ENCODE data around the gene TM7SF2. TPM values are rescaled to one million over a fixed set of nuclear protein-coding genes. Genes with fewer than 3 reads are reported as not detected.

The TM7SF2 gene
- total RNA-seq, 2 experiments from 2014 or later: 20.0 to 20.4 TPM

DNA sequence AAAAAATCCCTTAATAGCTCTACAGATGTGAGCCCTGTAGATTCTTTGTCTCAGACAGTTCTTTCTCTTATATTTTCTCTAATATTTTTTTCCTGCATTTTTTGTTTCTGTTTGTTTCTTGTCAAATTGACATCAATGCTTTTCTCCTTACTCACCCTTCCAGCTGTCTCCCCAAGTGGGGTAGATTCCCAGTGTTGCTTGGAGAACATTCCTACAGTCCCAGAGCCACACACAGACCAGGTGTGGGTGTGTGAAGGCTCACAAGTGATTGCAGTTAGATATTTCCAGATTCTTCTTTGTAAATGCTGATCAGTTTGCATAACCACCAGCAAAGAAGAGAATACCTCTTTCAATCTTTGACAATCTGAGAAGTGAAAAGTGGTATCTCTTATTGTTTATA, 8.2 kb upstream of the TM7SF2 start:
- POLR2A ChIA-PET: interaction anchor here (1.3 to 1.6 kb wide), 2 partner anchors 14 to 19 kb away, joined by 4 to 5 read pairs; partner anchors contain the start of genes FAU, MRPL49 and ZNHIT2
- no peak overlapping the region for H3K27ac ChIP-seq (ENCODE audit: low read depth in 1 of 2, low read length in 2 of 2)

DNA sequence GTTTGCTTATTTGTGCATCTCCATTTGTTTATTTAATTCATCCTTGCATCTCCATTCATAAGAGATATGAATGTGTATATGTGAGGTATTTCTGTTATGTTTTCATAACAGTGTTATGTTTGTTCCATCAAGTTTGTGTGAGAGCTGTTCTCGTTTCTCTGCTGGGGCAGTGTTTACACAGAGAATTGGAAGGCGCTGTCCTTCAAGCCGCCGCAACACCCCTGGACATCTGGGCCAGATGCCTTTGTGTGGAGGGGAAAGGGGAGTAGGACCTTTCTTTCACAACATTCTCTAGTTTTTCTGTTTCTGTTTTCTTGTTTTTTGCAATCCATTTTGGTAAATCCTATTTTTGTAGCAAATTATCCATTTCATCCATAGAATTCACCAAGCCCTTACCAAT, 7.0 kb upstream of the TM7SF2 start:
- CTCF ChIA-PET: no interaction called here
- Histone ChIP-seq H3K4me1 (ENCODE audit: insufficient read depth, low read length) (no peaks in the 10 kb centered on the region), H3K27ac (ENCODE audit: low read depth in 1 of 2, low read length in 2 of 2) (no peak overlapping the region), H3K4me3 (ENCODE audit: low read length) (no peak overlapping the region), H3K27me3 (ENCODE audit: control insufficient read depth in 1 of 2, insufficient read depth in 2 of 2, low read length in 2 of 2) (no peaks in the 10 kb centered on the region), H3K9me3 (ENCODE audit: control insufficient read depth in 1 of 2, insufficient read depth in 1 of 2, low read length in 2 of 2) (no peaks in the 10 kb centered on the region), H3K36me3 (ENCODE audit: insufficient read depth, low read length) (peaks cover 51% of the 10 kb centered on the region)
- H3K9me3 Mint-ChIP-seq: no peaks in the 10 kb centered on the region
- H3K4me3 Mint-ChIP-seq: no peak overlapping the region
- DNase-seq (no peak), ATAC-seq (ENCODE audit: poor library complexity) (no peak)
- peaks cover 3% of the 10 kb centered on the region for H3K4me1 Mint-ChIP-seq (ENCODE audit: low read depth)
- H3K27me3 Mint-ChIP-seq: no peaks in the 10 kb centered on the region
- POLR2A ChIA-PET: interaction anchor here (1.3 to 1.6 kb wide), 2 partner anchors 13 to 17 kb away, joined by 4 to 5 read pairs; partner anchors contain the start of genes FAU, MRPL49 and ZNHIT2
- intact Hi-C loops (cut with DNase I, micrococcal nuclease): no loop called here
- H3K27ac Mint-ChIP-seq: no peak overlapping the region
- peaks cover 64% of the 10 kb centered on the region for H3K36me3 Mint-ChIP-seq (ENCODE audit: low read depth)
- TF ChIP-seq, protein P1, sequence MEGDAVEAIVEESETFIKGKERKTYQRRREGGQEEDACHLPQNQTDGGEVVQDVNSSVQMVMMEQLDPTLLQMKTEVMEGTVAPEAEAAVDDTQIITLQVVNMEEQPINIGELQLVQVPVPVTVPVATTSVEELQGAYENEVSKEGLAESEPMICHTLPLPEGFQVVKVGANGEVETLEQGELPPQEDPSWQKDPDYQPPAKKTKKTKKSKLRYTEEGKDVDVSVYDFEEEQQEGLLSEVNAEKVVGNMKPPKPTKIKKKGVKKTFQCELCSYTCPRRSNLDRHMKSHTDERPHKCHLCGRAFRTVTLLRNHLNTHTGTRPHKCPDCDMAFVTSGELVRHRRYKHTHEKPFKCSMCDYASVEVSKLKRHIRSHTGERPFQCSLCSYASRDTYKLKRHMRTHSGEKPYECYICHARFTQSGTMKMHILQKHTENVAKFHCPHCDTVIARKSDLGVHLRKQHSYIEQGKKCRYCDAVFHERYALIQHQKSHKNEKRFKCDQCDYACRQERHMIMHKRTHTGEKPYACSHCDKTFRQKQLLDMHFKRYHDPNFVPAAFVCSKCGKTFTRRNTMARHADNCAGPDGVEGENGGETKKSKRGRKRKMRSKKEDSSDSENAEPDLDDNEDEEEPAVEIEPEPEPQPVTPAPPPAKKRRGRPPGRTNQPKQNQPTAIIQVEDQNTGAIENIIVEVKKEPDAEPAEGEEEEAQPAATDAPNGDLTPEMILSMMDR (IDR thresholded peaks at IDR 0.05): no peak

More for the DNA sequence above, 8.2 kb upstream of the TM7SF2 start:
- H3K9me3 ChIP-seq (ENCODE audit: control insufficient read depth in 1 of 2, insufficient read depth in 1 of 2, low read length in 2 of 2): no peaks in the 10 kb centered on the region
- no peak for DNase-seq
- no peak overlapping the region for H3K27ac Mint-ChIP-seq
- H3K4me1 ChIP-seq (ENCODE audit: insufficient read depth, low read length): no peaks in the 10 kb centered on the region
- H3K27me3 ChIP-seq (ENCODE audit: control insufficient read depth in 1 of 2, insufficient read depth in 2 of 2, low read length in 2 of 2): no peaks in the 10 kb centered on the region
- H3K4me1 Mint-ChIP-seq (ENCODE audit: low read depth): peaks cover 10% of the 10 kb centered on the region
- CTCF ChIA-PET: interaction anchor here (1.3 kb wide), 1 partner anchor 14 kb away, joined by 3 read pairs; the partner anchor contains the start of gene ZNHIT2
- no peaks in the 10 kb centered on the region for H3K9me3 Mint-ChIP-seq
- TF ChIP-seq, protein P1 (IDR thresholded peaks at IDR 0.05): no peak
- H3K4me3 ChIP-seq (ENCODE audit: low read length): no peak overlapping the region
- intact Hi-C loops (cut with DNase I, micrococcal nuclease): no loop called here
- H3K36me3 ChIP-seq (ENCODE audit: insufficient read depth, low read length): peaks cover 48% of the 10 kb centered on the region
- H3K4me3 Mint-ChIP-seq: no peak overlapping the region
- no peak for ATAC-seq (ENCODE audit: poor library complexity)
- peaks cover 68% of the 10 kb centered on the region for H3K36me3 Mint-ChIP-seq (ENCODE audit: low read depth)
- H3K27me3 Mint-ChIP-seq: no peaks in the 10 kb centered on the region

DNA sequence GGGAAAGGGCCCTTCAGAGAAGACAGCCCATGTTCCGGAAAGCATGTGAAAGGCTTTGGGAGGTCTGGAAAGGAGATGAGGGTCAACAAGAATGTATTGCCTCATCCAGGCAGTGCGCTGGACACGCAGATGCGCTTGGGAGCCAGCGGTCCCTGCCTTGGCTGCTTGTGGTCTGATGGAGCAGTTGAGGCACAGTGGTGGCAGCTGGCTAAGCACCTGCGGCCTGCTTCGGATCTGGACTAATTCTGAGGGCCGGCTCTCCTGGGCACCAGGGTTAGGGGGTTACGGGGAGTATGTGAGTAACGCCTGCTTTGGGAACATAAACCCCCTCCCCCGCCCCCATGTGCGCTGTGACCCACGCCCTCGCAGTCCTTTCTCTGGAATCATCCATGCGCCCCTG, 4.6 kb upstream of the TM7SF2 start:
- DNase-seq: peak in 1 of 14 experiments; percentile 29
- H3K9me3 ChIP-seq (ENCODE audit: control insufficient read depth in 1 of 2, insufficient read depth in 1 of 2, low read length in 2 of 2): no peaks in the 10 kb centered on the region
- Mint-ChIP-seq H3K4me1 (ENCODE audit: low read depth) (peaks cover 22% of the 10 kb centered on the region), H3K27ac (no peak overlapping the region), H3K27me3 (no peaks in the 10 kb centered on the region), H3K9me3 (no peaks in the 10 kb centered on the region), H3K4me3 (no peak overlapping the region), H3K36me3 (ENCODE audit: low read depth) (peaks cover 63% of the 10 kb centered on the region)
- H3K4me1 ChIP-seq (ENCODE audit: insufficient read depth, low read length): peaks cover 23% of the 10 kb centered on the region
- ATAC-seq (ENCODE audit: poor library complexity): no peak
- H3K27me3 ChIP-seq (ENCODE audit: control insufficient read depth in 1 of 2, insufficient read depth in 2 of 2, low read length in 2 of 2): no peaks in the 10 kb centered on the region
- CTCF ChIA-PET: no interaction called here
- intact Hi-C loops (cut with DNase I, micrococcal nuclease): no loop called here
- TF ChIP-seq, protein P1 (IDR thresholded peaks at IDR 0.05): no peak
- POLR2A ChIA-PET: no interaction called here
- no peak overlapping the region for H3K27ac ChIP-seq (ENCODE audit: low read depth in 1 of 2, low read length in 2 of 2)
- H3K4me3 ChIP-seq (ENCODE audit: low read length): no peak overlapping the region
- peaks cover 50% of the 10 kb centered on the region for H3K36me3 ChIP-seq (ENCODE audit: insufficient read depth, low read length)
